ENCODE results near the gene CNOT6. TPM values are rescaled to one million over a fixed set of nuclear protein-coding genes. Genes with fewer than 3 reads are reported as not detected.
A peak's percentile ranks its signal among the peaks of the same experiment; 100 is the strongest.

The CNOT6 gene
- total and polyA plus RNA-seq, 10 of the 15 experiments (the other 5 are each of a cell fraction or from before 2014, with no cell fraction given), result 3.8 to 22.1 (median 12.1) TPM

DNA sequence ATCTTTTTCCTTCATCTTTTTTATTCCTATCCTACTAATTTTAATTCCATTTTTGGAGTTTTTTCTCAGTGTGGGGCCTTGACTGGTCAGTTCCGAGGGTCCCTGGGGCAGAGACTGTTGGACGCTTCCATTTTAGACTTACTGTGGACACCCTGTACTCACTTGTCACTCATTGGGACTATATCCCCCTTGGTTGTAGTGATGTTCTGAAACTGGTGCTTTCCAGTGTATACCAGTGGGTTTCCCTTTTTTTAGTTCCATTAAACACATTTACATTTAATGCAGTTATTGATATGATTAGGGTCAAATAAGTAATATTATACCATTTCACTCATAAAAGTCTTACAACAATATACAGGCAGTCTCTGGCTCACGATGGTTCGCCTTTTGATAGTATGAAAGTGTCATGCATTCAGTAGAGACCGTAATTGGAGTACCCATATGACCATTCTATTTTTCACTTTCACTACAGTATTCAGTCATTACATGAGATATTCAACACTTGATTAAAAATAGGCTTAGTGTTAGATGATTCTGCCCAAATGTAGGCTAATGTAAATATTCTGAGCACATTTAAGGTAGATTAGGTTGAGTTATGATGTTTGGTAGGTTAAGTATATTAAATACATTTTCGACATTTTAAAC is 46.0 kb downstream of the CNOT6 start (continued):
- TF ChIP-seq, protein P1, sequence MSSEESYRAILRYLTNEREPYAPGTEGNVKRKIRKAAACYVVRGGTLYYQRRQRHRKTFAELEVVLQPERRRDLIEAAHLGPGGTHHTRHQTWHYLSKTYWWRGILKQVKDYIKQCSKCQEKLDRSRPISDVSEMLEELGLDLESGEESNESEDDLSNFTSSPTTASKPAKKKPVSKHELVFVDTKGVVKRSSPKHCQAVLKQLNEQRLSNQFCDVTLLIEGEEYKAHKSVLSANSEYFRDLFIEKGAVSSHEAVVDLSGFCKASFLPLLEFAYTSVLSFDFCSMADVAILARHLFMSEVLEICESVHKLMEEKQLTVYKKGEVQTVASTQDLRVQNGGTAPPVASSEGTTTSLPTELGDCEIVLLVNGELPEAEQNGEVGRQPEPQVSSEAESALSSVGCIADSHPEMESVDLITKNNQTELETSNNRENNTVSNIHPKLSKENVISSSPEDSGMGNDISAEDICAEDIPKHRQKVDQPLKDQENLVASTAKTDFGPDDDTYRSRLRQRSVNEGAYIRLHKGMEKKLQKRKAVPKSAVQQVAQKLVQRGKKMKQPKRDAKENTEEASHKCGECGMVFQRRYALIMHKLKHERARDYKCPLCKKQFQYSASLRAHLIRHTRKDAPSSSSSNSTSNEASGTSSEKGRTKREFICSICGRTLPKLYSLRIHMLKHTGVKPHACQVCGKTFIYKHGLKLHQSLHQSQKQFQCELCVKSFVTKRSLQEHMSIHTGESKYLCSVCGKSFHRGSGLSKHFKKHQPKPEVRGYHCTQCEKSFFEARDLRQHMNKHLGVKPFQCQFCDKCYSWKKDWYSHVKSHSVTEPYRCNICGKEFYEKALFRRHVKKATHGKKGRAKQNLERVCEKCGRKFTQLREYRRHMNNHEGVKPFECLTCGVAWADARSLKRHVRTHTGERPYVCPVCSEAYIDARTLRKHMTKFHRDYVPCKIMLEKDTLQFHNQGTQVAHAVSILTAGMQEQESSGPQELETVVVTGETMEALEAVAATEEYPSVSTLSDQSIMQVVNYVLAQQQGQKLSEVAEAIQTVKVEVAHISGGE (CRISPR knock-in tag; IDR thresholded peaks at IDR 0.05), result no peak
- TF ChIP-seq, protein P2, sequence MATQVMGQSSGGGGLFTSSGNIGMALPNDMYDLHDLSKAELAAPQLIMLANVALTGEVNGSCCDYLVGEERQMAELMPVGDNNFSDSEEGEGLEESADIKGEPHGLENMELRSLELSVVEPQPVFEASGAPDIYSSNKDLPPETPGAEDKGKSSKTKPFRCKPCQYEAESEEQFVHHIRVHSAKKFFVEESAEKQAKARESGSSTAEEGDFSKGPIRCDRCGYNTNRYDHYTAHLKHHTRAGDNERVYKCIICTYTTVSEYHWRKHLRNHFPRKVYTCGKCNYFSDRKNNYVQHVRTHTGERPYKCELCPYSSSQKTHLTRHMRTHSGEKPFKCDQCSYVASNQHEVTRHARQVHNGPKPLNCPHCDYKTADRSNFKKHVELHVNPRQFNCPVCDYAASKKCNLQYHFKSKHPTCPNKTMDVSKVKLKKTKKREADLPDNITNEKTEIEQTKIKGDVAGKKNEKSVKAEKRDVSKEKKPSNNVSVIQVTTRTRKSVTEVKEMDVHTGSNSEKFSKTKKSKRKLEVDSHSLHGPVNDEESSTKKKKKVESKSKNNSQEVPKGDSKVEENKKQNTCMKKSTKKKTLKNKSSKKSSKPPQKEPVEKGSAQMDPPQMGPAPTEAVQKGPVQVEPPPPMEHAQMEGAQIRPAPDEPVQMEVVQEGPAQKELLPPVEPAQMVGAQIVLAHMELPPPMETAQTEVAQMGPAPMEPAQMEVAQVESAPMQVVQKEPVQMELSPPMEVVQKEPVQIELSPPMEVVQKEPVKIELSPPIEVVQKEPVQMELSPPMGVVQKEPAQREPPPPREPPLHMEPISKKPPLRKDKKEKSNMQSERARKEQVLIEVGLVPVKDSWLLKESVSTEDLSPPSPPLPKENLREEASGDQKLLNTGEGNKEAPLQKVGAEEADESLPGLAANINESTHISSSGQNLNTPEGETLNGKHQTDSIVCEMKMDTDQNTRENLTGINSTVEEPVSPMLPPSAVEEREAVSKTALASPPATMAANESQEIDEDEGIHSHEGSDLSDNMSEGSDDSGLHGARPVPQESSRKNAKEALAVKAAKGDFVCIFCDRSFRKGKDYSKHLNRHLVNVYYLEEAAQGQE (IDR thresholded peaks at IDR 0.05; ENCODE audit: low read depth, low read length), result no peak
- TF ChIP-seq, protein P3, sequence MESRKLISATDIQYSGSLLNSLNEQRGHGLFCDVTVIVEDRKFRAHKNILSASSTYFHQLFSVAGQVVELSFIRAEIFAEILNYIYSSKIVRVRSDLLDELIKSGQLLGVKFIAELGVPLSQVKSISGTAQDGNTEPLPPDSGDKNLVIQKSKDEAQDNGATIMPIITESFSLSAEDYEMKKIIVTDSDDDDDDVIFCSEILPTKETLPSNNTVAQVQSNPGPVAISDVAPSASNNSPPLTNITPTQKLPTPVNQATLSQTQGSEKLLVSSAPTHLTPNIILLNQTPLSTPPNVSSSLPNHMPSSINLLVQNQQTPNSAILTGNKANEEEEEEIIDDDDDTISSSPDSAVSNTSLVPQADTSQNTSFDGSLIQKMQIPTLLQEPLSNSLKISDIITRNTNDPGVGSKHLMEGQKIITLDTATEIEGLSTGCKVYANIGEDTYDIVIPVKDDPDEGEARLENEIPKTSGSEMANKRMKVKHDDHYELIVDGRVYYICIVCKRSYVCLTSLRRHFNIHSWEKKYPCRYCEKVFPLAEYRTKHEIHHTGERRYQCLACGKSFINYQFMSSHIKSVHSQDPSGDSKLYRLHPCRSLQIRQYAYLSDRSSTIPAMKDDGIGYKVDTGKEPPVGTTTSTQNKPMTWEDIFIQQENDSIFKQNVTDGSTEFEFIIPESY (IDR thresholded peaks at IDR 0.05), result no peak
- peak; percentile 56; the same call in 1 of the 2 replicates for TF ChIP-seq CREM (IDR thresholded peaks at IDR 0.05; ENCODE audit: low read depth)
- peak; percentile 86; the same call in 1 of the 2 replicates for TF ChIP-seq IRF4 (IDR thresholded peaks at IDR 0.05; ENCODE audit: low read depth, low read length)
- TF ChIP-seq PML (IDR thresholded peaks at IDR 0.05; ENCODE audit: low read length), result no peak
- TF ChIP-seq ZNF384 (IDR thresholded peaks at IDR 0.05; ENCODE audit: borderline replicate concordance, low read depth, low read length), result no peak
- no peak for TF ChIP-seq NBN (IDR thresholded peaks at IDR 0.05)
- TF ChIP-seq WRNIP1 (IDR thresholded peaks at IDR 0.05; ENCODE audit: borderline replicate concordance, low read depth, low read length), result no peak
- TF ChIP-seq FOXM1 (IDR thresholded peaks at IDR 0.05; ENCODE audit: low read depth, low read length), result no peak
- TF ChIP-seq MYC (IDR thresholded peaks at IDR 0.05; ENCODE audit: insufficient read depth, insufficient read length, insufficient replicate concordance, low read length, severe bottlenecking), result no peak
- no peak for TF ChIP-seq HCFC1 (IDR thresholded peaks at IDR 0.05; ENCODE audit: low read length)
- TF ChIP-seq KLF5 (IDR thresholded peaks at IDR 0.05; ENCODE audit: partially characterized antibody), result no peak
- no peak for TF ChIP-seq CHD2 (IDR thresholded peaks at IDR 0.05; ENCODE audit: borderline replicate concordance, low read depth, low read length)
- TF ChIP-seq POLR2AphosphoS5 (IDR thresholded peaks at IDR 0.05; ENCODE audit: low read length), result no peak
- no peak for TF ChIP-seq CHD1 (IDR thresholded peaks at IDR 0.05; ENCODE audit: low read depth, low read length)
- TF ChIP-seq ZSCAN29 (IDR thresholded peaks at IDR 0.05), result no peak
- no peak for TF ChIP-seq SMAD5 (IDR thresholded peaks at IDR 0.05; ENCODE audit: low read depth)
- TF ChIP-seq EP300 (IDR thresholded peaks at IDR 0.05; ENCODE audit: borderline replicate concordance in 1 of 2, control insufficient read depth in 1 of 2, low read depth in 2 of 2, low read length in 2 of 2), result peak in 1 of 2 experiments; percentile 71; a peak in 1 of 4 replicates
- TF ChIP-seq RAD51 (IDR thresholded peaks at IDR 0.05), result 0 out of 2 replicates have a peak, but pooled peaks have one; percentile 27
- TF ChIP-seq, protein P4, sequence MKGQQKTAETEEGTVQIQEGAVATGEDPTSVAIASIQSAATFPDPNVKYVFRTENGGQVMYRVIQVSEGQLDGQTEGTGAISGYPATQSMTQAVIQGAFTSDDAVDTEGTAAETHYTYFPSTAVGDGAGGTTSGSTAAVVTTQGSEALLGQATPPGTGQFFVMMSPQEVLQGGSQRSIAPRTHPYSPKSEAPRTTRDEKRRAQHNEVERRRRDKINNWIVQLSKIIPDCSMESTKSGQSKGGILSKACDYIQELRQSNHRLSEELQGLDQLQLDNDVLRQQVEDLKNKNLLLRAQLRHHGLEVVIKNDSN (IDR thresholded peaks at IDR 0.05; ENCODE audit: borderline replicate concordance, extremely low read length, insufficient read depth, low read depth, low read length), result no peak
- no peak for TF ChIP-seq NR2F1 (conservative IDR thresholded peaks at IDR 0.05)

Data from GM12878 (cell line).